Measurements from ENCODE around the gene NRXN2.

DNA sequence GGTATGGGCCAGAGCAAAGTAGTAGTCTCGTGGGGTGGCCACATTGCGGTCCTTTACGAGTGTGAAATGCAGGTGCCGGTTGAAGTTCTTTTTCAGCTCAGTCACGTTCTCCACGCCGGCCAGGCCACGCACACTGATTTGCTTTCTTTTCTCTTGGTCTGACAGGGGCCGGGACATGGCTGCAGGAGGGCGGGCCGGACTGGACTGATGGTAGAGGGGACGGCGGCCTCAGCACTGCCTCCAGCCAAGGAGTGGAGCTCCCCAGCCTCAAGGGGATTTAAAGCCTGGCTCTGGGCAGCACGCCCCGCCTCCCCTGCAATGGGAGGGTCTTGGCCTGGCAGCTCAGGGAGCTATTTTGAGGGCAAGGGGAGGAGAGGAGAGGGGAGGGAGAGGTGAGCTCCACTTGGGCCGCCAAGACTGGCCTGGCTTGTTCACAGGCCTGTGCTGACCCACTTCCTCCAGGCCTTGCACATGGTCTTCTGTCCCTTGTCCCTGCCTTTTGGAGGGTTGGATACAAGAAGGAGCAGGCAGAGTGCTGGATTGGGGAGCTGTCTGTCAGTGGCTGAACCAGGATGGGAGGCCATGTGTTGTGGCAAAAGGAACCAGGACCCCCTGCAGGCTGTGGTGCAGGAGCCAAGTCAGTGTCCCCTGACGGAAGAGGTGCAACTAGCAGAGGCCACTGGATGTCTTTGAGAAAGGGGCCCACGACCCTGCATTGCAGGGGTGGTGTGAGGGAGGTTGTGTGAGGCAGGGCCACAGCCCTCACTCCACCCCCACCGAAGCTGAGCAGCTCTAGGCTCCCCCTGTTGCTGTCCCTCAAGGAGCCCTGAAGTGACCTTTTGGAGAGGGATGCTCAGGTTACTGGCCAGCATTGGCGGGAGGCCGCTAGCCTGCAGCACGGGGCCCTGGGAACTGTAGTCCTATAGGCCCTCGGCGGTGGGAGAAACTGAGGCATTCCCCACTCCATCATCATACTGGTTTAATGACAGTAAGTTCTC, 37.0 kb upstream of the NRXN2 start, which contains the start of gene PYGM:
- TF ChIP-seq, protein P1, sequence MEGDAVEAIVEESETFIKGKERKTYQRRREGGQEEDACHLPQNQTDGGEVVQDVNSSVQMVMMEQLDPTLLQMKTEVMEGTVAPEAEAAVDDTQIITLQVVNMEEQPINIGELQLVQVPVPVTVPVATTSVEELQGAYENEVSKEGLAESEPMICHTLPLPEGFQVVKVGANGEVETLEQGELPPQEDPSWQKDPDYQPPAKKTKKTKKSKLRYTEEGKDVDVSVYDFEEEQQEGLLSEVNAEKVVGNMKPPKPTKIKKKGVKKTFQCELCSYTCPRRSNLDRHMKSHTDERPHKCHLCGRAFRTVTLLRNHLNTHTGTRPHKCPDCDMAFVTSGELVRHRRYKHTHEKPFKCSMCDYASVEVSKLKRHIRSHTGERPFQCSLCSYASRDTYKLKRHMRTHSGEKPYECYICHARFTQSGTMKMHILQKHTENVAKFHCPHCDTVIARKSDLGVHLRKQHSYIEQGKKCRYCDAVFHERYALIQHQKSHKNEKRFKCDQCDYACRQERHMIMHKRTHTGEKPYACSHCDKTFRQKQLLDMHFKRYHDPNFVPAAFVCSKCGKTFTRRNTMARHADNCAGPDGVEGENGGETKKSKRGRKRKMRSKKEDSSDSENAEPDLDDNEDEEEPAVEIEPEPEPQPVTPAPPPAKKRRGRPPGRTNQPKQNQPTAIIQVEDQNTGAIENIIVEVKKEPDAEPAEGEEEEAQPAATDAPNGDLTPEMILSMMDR (IDR thresholded peaks at IDR 0.05; ENCODE audit: insufficient read depth, low read depth, low read length), result no peak
- no peak for TF ChIP-seq EZH2 (IDR thresholded peaks at IDR 0.05; ENCODE audit: insufficient read depth, low read length)

Data from astrocyte (in vitro differentiated cells and primary cell).